Peyer's patch (tissue), 4 donors: ENCODE measurements around the gene ZDHHC8.

ENCODE experiments used
- CTCF ChIP-seq, 6 experiments: fragments of 450-650 bp in 4 of 6; fragments of 200-600 bp in 2 of 6; sonication (generic) in 1 of 6; IDR thresholded peaks; one replicate each; pipeline ENCODE4 v1.5.1; 2017 to 2019; ENCODE audit warnings: antibody characterized with exemption in 6 of 6, mild to moderate bottlenecking in 3 of 6, moderate library complexity in 1 of 6
- POLR2A ChIP-seq, 2 donors: fragments of 450-650 bp; IDR thresholded peaks; one replicate each; pipeline ENCODE4 v1.5.1; 2017; ENCODE audit warnings: antibody characterized with exemption in 2 of 2, mild to moderate bottlenecking in 2 of 2, moderate library complexity in 2 of 2

GRCh38 chr22:20116951-20117632 lies 14.5 kb upstream of the ZDHHC8 start, which contains the start of gene TRMT2A:
- TF ChIP-seq CTCF (IDR thresholded peaks at IDR 0.05) (peak in 5 of 6 experiments; percentile 6 to 34 (median 27)), POLR2A (IDR thresholded peaks at IDR 0.05) (peak; percentile 16 to 42)
